HG02943 (cell line): Measurements from ENCODE around the gene GJB5.
"Not testable (repeated sequence)": the region's sequence is repeated elsewhere in the genome, so short reads cannot be mapped to it uniquely, and the experiment has no call there.

Source experiments
- ATAC-seq: cut with Tn5 transposase; IDR thresholded peaks from one replicate; pipeline ENCODE4 v1.9.1; 2021; ENCODE audit warnings: mild to moderate bottlenecking, low read depth, moderate library complexity; ENCODE audit not compliant: unreplicated experiment

GJB5 gene

DNA sequence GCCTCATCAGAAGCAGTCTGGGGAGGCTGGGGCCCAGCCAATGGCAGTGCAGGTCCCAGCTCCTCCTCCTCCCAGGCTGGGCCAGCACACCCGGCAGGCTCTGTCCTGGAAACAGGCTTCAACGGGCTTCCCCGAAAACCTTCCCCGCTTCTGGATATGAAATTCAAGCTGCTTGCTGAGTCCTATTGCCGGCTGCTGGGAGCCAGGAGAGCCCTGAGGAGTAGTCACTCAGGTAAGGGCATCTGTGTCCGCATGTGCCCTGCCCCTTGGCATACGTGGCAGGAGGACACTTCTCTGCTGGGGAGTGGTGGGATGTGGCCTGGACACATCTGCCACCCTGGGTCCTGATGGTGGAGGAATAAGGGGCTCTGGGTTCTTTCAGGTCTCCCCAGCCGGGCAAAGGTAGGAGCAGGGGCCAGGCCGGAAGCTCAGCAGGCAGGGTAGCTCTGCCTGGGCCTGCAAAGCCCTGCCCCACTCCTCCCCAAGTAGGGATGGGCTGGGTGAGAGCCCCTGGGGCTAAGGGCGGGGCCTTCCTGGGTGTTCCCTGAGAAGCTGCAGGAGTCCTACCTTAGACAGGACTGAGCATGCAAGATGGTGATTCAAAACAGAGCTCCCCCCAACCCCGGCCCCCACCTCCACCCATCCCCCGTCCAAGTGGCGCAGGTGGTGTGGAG lies at the start of gene GJB5:
GJB5 (plus strand) TSS at position 84 of the 674 bp plus-strand sequence. CDS start 2,284 bp downstream, outside the sequence.
- no peak for ATAC-seq

DNA sequence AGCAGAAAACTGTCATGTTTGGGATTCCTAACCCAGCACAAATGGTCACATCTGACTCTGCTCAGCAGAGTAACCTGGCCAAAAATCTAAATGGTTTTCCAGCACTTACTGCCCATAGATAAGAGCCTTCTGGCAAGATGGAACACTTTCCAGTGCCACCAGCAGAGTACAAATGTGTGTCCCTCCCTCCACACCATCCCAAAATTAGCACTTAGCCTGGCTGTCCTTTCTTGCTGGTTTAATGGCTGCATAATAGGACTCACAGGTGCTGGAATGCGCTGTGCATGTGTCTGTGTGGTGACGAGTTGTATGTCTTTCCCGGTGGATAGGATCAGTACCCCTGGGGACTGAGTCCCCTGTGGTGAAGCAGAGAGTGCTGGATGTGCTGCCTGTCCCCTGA lies 49.8 kb upstream of the GJB5 start:
- ATAC-seq = no peak

DNA sequence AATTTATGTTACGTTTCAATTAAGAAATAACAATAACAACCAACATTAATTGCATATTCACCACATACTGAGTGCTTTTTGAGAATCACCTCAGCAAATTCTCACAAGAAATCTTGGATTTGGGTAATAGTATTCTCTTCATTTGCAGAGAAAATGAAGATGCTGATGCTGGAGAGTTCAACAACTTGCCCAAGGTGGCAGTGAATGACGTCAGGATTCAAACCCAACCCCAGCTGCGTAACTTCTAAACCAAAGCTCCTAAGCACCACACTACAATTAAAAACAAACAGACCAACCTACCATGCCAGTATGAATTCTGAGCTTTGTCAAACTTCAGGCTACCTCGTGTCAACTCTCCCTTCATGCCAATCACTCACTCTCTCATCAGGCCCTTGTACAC lies 46.7 kb upstream of the GJB5 start:
- ATAC-seq = no peak

DNA sequence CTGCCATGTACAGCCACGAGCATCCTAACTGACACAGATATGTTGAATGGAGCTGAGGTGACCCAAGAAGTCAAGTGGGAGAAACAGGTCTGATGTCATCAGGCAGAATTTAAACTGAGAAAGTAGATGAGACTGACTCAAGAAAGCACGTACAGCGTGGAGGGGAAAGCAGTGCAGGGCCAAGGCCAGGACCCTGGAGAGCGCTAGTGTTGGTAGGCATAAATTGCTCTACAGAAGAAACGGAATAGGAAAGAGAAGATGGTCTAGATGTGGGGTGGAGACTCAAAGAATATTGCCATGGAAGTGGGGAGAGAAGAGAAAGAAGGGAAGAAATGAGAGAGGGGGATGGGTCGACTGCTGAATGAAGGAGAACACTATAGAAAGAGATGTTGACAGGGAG lies 45.3 kb upstream of the GJB5 start:
- ATAC-seq = no peak

DNA sequence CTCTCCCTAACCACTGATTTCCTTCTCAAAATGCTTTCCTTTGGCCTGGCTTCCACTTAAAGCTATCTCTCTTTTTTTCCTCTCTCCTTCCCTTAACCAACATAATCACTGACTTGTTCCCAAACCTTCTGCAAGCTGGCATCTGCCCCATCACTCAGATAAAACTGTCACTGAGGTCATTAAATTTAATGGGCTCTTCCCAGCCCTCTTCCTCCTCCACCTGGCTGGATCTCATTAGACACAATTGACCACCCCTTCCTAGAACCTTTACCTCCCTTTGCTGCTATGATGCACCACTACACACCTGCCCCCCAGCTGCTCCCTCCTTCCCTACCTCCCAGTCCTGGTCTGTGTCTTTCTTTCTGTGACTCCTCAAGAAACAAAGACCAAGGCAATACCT lies 44.0 kb upstream of the GJB5 start:
- ATAC-seq = no peak

DNA sequence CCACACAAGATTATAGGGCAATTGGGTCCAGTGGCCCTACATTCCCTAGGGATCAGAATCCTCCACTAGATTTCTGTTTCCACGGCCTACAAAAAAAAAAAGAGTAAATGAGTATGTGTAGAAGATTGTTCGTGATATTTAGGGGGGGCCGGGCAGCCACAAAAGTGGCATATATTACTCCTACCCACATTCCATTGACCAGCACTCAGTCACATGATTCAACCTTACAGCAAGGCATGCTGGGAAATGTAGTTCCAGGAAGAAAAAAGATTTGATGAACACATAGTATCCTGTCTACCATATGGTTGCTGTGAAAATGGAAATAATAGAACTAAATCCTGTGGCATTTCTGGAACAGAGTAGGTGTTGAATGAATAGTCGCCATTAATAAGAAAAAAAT lies 43.4 kb upstream of the GJB5 start:
- no peak for ATAC-seq

DNA sequence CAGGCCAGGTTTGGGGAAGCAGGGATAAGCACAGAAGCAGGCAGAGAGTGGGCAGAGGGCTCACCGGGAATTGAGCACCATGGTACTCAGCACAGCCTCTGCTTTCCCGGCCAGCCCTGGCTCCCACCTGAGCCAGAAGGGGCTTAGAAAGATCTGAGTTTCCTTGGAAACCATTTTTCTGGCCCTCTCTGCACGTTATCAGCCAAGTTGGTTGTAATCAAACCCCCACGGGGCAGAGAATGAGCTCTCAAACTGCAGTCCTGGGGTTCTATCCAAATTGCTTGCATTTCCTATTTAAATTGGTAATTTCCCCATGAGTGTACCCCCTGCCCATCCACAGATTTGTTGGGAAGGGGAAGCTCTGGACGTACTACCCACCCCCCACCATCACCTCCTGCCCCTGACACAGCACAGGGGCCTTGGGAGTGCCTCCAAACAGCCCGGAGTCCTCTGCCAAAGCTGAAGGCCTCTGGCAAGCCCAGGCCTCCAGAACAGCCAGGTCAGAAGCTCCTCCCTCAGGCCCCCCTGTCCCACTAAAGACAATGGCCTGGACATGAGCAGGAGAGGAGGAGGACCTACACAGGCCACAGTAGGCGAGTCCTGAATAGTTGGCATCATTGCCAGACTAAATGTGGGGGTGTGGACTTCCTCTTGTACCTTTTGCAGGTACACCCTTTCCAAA lies 42.7 kb upstream of the GJB5 start:
- no peak for ATAC-seq

DNA sequence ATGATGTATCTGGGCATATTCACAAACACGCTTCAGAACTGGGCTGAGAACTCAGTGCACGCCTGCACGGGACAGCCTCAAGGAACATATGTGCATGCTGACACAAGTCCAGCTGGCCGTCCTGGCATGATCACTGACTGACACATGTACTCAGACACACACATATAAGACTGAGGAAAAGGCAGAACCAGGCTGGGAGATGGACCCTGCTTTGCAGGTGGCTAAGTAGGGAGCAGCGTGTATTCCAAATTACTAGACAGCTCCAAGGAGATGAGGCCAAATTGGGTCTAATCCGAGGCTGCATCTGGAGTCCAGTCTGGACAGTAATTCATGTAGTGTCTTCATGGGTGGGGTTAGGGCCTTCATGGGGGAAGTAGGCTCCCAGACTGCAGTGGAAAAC lies 41.4 kb upstream of the GJB5 start:
- no peak for ATAC-seq

DNA sequence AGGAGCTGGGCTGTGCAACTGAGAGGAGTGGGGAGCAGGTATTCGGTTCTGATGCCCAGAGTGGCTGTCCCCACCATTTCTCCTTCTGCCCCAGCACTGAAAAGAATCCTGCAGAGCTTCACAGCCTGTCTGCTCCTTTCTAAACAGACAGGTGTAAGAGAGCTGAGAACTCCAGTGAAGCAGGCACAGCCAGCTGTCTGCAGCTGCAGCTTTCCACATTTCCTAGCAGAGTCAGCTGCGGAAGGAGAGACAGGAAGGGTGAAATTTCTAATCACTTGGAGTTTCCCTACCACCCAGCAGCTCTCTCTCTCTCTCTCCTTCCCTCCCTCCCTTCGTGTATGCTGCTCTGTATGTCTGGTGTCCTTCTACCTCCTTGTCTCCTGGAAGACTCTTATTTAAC lies 40.5 kb upstream of the GJB5 start:
- no peak for ATAC-seq

DNA sequence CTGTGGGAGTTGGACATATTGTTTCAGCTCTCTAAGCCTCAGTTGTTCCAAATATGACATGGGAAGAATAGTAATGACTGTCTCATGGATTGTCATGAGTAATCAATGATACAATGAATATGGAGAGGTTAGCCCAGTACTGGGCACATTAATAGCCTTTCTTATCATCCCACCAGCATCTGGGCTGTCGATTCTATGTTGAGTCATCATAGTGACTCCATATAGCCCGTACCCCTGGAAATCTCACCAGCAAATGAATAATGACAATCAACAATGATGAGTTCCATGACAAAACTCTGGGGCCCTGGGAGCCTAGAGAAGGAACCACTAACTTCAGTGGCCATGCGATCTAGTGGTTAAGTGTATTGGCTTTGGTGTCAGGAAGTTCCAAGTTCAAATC lies 39.7 kb upstream of the GJB5 start:
- ATAC-seq = no peak

DNA sequence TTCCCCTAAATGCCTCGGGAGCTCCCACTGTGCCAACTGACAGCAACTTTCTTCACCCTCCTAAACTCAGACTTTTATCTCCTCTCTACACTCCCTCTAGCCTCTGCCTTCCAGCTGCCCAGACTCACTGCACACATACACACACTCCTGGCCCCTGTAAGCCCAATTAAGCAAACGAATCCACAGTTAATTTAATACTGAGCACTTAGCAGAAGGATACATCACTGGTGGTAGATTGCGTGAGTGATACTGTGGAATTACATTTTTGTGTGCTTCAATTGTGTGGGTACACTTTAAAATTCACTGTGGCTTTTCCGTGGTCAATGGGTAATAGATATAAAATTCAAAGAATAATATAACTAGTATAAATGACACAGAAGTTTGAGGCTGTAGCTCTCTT lies 33.6 kb upstream of the GJB5 start:
- no peak for ATAC-seq

DNA sequence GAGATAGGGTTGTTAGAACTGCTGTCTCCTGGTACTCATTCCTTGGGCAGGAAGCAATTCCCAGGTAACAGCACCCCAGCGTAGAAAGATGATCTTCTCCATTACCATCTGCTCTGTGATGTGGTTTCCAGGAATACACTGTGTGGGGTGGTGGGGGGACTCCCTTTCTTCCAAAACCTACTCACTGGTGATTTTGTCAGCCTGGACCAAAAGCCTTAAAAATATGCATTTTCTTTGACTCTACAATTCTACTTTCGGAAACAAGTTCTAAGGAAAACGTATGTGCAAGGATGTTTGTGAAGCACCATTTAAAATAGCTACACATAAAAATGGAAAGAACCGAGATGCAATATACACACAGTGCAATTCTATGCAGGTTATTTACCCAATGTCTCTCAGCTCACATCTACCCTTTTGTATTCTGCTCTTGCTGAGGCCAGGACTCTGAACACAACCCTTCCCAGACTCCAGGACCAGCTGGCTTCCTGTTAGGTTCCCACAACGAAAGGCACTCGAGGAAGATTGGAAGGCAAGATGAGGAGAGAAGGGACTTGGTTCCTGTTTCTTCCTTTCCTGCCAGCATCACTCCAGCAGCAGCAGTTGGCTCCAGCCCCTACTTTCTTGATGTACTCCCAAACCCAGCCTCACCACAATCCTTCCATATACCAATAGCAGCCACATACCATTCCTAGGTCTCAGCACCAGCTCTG lies 33.0 kb upstream of the GJB5 start:
- no peak for ATAC-seq

DNA sequence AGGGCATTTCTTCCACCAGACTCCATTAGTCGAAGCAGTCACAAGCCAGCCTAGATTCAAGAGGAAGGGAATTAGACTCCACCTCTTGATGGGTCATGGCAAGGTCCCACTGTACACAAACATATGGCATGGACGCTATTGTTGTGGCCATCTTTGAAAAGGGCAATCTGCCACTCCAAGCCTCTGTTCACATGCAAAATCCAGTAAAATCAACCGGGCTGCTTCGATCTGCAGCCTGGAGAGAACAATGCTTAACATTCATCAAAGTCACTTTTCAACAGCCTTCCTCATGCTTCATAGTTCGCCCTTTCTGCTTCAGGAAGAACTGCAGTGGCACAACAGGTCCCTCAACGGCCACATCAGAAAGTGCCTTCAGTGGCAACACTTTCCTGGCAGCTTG lies 28.0 kb upstream of the GJB5 start:
- ATAC-seq = no peak

DNA sequence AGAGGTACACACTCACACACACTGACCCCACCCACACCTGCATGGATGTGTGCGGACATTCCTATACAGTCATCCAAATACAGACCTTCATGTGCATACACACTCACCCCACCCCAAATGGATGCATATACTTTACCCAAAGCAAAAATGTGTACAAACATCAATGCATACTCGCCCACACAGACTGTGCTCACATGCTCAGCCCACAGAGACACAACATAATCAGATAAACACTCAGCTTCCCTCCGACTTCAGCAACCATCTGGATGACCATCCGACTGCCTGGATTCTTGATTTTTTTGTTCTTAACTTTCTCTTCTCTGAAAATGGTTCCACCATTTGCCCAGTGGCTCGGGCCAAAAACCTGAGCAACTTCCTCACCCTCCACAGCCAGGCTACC lies 24.4 kb upstream of the GJB5 start:
- ATAC-seq = no peak

DNA sequence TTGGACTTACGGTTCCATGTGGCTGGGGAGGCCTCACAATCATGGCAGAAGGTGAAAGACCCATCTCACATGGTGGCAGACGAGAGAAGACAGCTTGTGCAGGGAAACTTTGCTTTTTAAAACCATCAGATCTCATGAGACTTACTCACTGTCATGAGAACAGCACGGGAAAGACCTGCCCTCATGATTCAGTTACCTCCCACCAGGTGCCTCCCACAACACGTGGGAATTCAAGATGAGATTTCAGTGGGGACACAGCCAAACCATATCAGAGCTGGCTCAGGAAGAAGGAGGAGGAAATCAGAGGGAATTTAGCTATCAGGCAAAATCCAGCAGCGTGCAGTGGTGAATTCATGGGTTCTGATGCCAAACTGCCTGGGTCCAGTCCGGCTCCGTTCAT lies 22.0 kb upstream of the GJB5 start:
- not testable (repeated sequence) for ATAC-seq

DNA sequence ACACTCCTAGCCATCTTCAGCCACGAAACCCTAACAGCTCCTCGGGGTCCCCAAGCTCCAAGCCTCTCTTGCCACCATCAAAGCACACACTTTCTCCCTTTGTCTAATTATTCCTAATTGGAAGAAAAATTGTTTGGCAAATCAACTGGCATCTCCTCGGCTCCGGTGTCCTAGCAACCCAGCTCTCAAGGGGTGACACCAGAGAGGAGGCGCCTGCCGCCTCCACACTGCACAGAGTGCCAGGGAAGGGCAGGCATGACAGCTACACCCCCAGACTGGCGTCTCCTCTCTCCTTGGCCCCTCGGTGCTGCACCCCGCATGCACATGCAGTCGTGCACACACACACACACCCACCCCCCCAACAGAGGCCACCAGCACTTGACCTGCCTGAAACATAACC lies 18.2 kb upstream of the GJB5 start:
- no peak for ATAC-seq

DNA sequence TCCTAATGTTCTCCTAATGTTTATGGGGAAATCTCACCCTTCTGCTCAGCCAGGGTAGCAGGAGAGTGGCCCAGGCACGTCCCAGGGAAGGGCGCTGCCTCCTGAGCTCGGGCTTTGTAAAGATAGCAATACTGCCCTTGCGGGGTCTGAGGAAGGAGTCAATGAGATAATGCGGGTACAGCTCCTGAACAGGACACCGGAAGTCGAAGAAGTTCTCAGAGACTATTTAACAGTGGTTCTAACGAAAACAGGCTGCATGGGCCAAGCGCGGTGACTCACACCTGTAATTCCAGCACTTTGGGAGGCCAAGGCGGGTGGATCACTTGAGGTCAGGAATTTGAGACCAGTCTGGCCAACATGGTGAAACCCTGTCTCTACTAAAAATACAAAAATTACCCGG lies 17.6 kb upstream of the GJB5 start:
- ATAC-seq = not testable (repeated sequence)

DNA sequence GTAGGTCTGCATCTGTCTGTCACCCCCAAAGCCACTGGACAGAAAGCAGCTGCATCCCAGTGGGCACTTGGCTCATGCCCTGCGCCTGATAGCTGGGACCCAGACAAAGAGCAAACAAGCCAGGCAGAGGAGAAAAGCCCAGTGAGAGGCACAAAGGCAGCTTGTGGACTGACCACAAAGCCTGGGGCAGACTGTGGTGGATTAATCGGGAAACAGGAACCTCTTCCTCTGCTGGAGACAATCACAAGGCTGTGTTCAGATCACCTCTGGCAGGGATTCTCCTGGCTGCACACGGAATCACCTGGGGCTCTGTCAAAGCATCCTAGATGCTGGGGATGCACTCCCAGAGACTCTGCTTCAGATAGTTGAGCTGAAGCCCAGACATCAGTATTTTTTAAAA lies 15.2 kb upstream of the GJB5 start:
- no peak for ATAC-seq

DNA sequence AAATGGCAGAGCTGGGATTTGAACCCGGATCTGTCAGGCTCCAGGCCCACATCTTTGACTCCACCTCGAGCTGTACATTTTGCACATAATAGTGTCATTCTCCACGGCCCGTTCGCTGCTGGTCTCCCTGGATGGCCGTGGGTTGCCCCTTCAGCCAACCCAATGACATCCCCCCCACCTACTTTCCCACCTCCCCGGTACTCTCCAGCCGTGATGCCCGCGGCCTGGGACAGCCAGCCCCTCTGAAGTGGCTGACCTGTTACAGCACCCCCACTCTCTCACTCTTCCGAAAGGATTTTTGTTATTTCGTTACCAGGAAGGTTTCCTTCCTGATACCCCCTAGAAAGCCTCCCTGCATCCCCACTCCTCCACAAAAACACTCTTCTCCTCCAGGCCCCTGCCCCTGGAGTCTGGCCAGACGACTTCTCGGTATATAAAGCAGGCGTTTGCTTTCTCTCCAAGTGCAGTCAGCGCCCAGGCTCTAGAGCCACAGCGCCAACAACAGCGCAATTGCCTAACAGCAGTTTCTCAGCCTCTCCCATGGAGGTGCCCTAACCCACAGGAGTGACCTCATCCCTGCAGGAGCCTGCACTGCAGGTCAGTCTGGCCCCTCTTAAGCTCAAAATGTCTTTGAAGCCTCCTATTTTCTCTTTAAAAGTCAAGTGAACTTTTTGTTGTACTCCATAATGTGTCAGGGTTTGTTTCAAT lies 14.5 kb upstream of the GJB5 start:
- ATAC-seq = no peak

DNA sequence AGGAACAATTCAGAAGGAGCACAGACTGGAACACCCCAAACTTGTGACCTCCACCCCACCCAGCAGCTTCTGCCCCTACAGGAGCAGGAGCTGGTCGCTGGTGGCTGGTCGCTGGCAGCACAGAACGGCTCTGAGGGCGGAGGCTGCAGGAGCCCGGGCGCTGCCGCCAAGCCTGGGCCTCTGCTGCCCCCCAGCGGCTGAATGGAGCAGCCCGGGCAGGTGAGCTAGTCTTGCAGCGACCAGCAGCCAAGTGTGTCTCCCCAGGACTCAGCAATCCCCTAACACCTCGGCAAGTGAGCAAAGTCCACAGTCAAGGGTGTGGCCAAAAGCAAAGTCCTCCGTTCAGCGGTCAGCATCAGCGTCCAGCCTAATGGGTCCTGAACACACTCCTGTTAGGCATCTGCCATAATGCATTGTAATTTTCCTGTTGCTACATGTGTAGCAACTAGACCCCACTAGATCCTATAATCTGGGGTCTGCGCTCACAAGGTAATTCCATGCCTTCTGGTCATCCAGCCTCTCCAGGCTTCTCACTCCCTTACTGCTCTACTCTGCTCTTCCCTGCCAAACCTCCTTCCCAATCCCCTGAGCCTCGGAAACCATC lies 12.1 kb upstream of the GJB5 start:
- ATAC-seq = no peak

DNA sequence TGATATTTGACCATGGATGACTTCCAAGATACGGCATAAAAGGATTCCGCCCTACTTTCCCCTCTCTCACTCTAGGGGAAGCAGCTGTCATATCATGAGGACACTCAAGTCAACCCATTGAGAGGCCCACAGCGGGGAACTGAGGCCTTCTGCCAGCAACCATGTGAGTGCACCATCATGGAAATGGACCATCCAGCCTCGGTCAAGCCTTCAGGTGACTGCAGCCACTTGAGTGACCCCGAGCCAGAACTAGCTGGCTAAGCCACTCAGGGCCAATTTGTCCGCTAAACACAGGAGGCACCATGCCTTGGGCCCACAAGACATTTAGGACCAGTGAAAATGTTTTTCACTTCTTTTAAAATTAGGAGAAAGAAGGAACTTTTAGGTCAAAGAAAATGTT lies 11.1 kb upstream of the GJB5 start:
- ATAC-seq = no peak
